VCaP (cell line): Measurements from ENCODE around the gene NXPH3.

Source experiments
- H3K27ac ChIP-seq: fragments of 450-650 bp; 2 replicates; pipeline ENCODE4 v1.5.1; 2017
- TF ChIP-seq, protein P1 (sequence below): fragments of 450-650 bp; conservative IDR thresholded peaks from 2 replicates; pipeline ENCODE4 v1.5.1; 2017; ENCODE audit warnings: mild to moderate bottlenecking, moderate library complexity

NXPH3 gene

DNA sequence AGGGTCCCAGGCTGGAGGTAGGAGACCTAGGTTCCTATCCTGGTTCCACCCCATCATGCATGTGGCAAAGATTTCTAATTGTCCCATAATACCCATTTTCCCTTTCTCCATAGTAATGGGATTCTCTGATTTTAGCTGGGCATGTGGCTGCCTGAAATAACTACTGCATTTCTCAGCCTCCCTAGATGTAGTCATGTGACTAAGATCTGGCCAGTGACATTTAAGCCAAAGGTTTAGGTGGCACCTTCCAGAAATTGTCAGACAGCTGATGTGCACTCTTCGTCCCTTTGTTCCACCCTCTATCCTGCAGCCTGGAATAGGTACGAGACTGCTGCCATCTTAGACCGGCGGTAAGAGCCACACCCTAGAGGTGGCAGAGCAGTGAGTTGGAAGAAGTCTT, 8.2 kb downstream of the NXPH3 start:
- TF ChIP-seq, protein P1, sequence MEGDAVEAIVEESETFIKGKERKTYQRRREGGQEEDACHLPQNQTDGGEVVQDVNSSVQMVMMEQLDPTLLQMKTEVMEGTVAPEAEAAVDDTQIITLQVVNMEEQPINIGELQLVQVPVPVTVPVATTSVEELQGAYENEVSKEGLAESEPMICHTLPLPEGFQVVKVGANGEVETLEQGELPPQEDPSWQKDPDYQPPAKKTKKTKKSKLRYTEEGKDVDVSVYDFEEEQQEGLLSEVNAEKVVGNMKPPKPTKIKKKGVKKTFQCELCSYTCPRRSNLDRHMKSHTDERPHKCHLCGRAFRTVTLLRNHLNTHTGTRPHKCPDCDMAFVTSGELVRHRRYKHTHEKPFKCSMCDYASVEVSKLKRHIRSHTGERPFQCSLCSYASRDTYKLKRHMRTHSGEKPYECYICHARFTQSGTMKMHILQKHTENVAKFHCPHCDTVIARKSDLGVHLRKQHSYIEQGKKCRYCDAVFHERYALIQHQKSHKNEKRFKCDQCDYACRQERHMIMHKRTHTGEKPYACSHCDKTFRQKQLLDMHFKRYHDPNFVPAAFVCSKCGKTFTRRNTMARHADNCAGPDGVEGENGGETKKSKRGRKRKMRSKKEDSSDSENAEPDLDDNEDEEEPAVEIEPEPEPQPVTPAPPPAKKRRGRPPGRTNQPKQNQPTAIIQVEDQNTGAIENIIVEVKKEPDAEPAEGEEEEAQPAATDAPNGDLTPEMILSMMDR = no peak

GRCh38 chr17:49585422-49586027, 9.9 kb downstream of the NXPH3 start:
- TF ChIP-seq, protein P1 = peak; percentile 76
- H3K27ac ChIP-seq = peak overlapping the region; percentile 16; the same call in 1 of the 2 replicates

More for the DNA sequence above, 8.2 kb downstream of the NXPH3 start:
- H3K27ac ChIP-seq = no peak overlapping the region

- no peak overlapping the region for H3K27ac ChIP-seq
Observed at GRCh38 chr17:49587366-49588073, 11.8 kb downstream of the NXPH3 start.

DNA sequence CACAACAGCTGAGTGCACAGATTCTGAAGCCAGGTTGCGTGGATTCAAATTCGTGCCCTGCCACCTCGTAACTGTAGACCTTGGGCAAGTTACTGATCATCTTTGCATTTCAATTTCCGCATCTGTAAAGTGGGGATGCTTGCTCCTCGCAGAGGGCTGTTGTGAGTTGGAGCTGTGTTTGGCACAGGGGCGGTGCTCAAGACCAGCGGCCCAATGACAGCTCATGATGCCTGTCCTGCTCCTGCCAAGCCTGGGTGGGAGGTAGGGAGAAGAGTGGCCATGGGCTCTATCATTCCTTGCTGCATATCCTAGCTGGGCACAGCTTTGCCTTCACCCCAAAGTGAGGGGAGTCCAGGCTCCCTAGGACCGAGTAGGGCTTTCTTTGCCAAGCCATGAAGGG, 12.6 kb downstream of the NXPH3 start:
- TF ChIP-seq, protein P1 = no peak
- H3K27ac ChIP-seq = no peak overlapping the region

More at GRCh38 chr17:49587366-49588073, 11.8 kb downstream of the NXPH3 start:
- TF ChIP-seq, protein P1 = no peak

DNA sequence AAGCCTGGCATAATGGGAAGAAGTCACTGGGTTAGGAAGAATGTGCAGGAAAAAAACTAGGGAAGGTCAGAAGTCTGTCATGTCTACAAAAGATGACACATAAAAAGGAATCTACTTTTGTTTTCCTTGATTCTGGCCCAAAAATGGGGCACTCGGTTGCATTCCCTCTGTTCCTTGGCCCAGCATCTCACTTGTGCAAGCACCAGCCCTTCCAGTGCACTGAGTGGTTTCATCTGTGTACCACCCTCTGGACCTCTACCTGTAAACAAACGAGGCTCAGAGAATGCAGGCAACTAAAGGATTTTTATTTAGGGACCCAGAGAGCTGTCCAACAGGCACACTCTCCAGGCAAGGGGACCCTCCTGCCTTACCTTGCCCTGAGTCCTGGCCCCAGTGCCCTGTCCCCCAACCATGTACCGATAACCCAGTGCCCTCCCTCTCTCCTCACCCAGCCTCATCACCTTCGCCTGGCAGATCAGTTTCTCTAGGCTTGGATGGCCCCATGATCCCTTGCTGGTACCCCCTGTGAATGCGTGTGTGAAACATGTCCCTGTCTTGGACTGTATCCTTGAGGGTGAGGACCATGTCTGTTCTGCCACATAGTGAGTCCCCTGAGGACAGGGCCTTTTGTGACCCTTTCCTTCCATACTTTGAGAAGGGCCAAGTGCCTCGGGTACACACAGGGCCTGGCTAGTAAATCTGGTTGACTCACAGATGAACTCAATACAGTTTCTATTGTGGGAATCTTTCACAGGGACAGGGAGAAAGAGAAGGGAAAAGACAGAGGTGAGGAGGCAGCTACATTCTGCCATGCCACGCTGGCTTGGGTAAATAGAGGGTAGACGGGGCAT, 13.3 kb downstream of the NXPH3 start:
- TF ChIP-seq, protein P1 = no peak
- H3K27ac ChIP-seq = no peak overlapping the region

DNA sequence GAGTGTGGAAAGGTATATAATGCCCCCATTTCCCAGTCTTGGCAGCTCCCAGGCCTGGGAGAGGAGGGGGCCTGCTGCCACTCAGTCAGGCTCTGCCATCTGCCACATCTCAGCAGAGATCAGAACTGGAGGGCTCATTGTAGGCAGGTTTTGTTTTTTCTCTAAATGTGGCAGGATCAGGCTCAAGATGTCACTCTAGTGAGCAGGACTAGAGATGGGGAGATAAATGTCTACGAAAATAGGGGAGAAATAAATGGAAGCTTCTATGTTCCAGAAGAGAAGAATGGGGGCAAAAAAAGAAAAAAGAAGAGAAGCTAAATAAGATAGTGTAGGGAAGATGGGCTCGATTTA, 13.9 kb downstream of the NXPH3 start:
- no peak overlapping the region for H3K27ac ChIP-seq
- TF ChIP-seq, protein P1 = no peak

GRCh38 chr17:49590874-49591273, 15.2 kb downstream of the NXPH3 start:
- H3K27ac ChIP-seq = no peak overlapping the region
- TF ChIP-seq, protein P1 = no peak
